Measurements from ENCODE around the gene ANKRD34A.

Gene ANKRD34A

GRCh38 chr1:145964328-145965118, at the start of gene ANKRD34A, which contains the start of gene POLR3GL:
TSS of gene ANKRD34A (minus strand) at chr1:145964575. CDS start at chr1:145961759, 2,816 bp downstream.
TSS of gene POLR3GL (plus strand) at chr1:145964690. CDS start at chr1:145974866, 10,176 bp downstream.
- DNase-seq (ENCODE audit: low spot score) = peak; percentile 92

GRCh38 chr1:146013559-146013922, 49.2 kb upstream of the ANKRD34A start:
- DNase-seq (ENCODE audit: low spot score) = no peak

- no peak for DNase-seq (ENCODE audit: low spot score)
These were observed 48.6 kb upstream of the ANKRD34A start for GRCh38 chr1:146012703-146013558.

- no peak for DNase-seq (ENCODE audit: low spot score)
These were observed 45.9 kb upstream of the ANKRD34A start for GRCh38 chr1:146010126-146010738.

GRCh38 chr1:146007489-146008133, 43.2 kb upstream of the ANKRD34A start:
- no peak for DNase-seq (ENCODE audit: low spot score)

- no peak for DNase-seq (ENCODE audit: low spot score)
These were observed 37.3 kb upstream of the ANKRD34A start for GRCh38 chr1:146001709-146002108.

GRCh38 chr1:145999321-146000024, 35.1 kb upstream of the ANKRD34A start:
- no peak for DNase-seq (ENCODE audit: low spot score)

- DNase-seq (ENCODE audit: low spot score) = no peak
These were observed 33.3 kb upstream of the ANKRD34A start for GRCh38 chr1:145997718-145998023.

GRCh38 chr1:145997016-145997717, 32.8 kb upstream of the ANKRD34A start:
- DNase-seq (ENCODE audit: low spot score) = peak; percentile 77

- peak; percentile 97 for DNase-seq (ENCODE audit: low spot score)
These were observed 32.1 kb upstream of the ANKRD34A start, which contains the start of gene TXNIP for GRCh38 chr1:145996433-145997015. TSS of gene TXNIP (minus strand) at chr1:145996579. CDS start at chr1:145996266, 313 bp downstream.

- no peak for DNase-seq (ENCODE audit: low spot score)
These were observed 31.6 kb upstream of the ANKRD34A start for GRCh38 chr1:145995964-145996432.

- DNase-seq (ENCODE audit: low spot score) = no peak
These were observed 30.9 kb upstream of the ANKRD34A start for GRCh38 chr1:145995148-145995881.

- no peak for DNase-seq (ENCODE audit: low spot score)
These were observed 30.2 kb upstream of the ANKRD34A start for GRCh38 chr1:145994391-145995120.

- DNase-seq (ENCODE audit: low spot score) = no peak
These were observed 29.4 kb upstream of the ANKRD34A start for GRCh38 chr1:145993618-145994390.

GRCh38 chr1:145992958-145993617, 28.7 kb upstream of the ANKRD34A start:
- no peak for DNase-seq (ENCODE audit: low spot score)

GRCh38 chr1:145992502-145992936, 28.1 kb upstream of the ANKRD34A start:
- no peak for DNase-seq (ENCODE audit: low spot score)

GRCh38 chr1:145991735-145992412, 27.5 kb upstream of the ANKRD34A start:
- DNase-seq (ENCODE audit: low spot score) = no peak
